RWPE1 (cell line): ENCODE measurements around the gene NSMF.

Source experiments
- CTCF ChIA-PET: fragments of 350-600 bp; sonication (Branson Sonifier 250); formaldehyde crosslinking; extraction: SDS; loops from one replicate; lab custom pipeline; 2021; lab: Yijun Ruan, JAX
- POLR2A ChIA-PET: fragments of 400-600 bp; formaldehyde crosslinking; extraction: SDS; loops from one replicate; lab custom pipeline; 2020; ENCODE audit warnings: antibody characterized with exemption; ENCODE audit not compliant: low non-redundant PET; lab: Yijun Ruan, JAX
- DNase-seq: peaks from one replicate; pipeline ENCODE4 v3.0.0; 2012; ENCODE audit warnings: low spot score
- H3K27ac ChIP-seq: fragments of 450-650 bp; 2 replicates; pipeline ENCODE4 v1.5.1; 2017
- CTCF ChIP-seq: fragments of 450-650 bp; conservative IDR thresholded peaks from 2 replicates; pipeline ENCODE4 v1.5.1; 2017; ENCODE audit warnings: low read depth, mild to moderate bottlenecking

The NSMF gene

GRCh38 chr9:137437691-137438590 lies 21.2 kb downstream of the NSMF start:
- POLR2A ChIA-PET, result no interaction called here
- DNase-seq, result no peak

DNA sequence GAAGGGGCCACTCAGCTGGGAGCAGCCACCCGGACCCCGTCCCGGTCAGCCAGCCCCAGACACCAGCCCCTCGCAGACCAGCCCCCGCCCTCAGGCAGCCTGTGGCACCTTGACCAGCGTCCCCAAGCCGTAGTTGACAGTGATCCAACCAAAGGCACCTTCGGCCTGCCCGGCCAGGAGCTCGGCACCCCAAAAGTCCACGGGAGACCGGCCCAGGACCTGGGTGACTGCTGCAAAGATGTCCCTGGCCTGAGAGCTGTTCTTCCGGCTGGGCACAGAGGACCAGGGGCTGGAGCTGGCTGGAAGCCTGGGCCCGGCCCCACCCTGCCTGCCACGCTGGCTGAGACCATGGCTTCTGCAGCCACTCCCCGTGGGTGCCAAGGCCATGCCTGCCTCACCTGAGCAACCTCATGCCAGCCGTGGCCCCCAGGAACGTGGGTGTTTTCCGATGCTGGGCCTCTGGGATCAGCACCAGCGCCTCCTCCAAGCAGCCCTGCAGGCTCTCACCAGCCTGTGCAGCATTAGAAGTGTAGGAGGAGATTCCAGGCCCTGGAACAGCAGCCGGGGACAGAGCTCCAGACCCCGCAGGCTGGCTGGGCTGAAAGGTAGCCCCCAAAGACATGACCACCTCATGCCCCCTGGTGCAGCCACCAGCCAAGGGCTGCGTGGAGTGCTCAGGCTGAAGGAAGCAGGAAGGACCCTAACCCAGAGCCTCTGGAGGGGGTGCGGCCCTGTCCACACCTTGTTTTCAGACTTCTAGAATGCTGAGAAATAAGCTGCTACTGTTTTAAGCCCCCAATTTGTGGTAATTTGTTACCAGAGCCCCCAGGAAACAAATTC lies 22.2 kb downstream of the NSMF start:
- POLR2A ChIA-PET, result interaction anchor here (0.6 kb wide), 1 partner anchor 31 kb away, joined by 5 read pairs; no protein-coding TSS in a partner anchor
- CTCF ChIA-PET, result interaction anchor here (0.6 to 1.8 kb wide), 3 partner anchors 9 to 155 kb away, joined by 3 to 10 read pairs (median 3); partner anchors contain the start of gene NRARP
- no peak for TF ChIP-seq CTCF
- peak overlapping the region; percentile 84 for H3K27ac ChIP-seq
- DNase-seq, result no peak

More at GRCh38 chr9:137437691-137438590, 21.2 kb downstream of the NSMF start:
- TF ChIP-seq CTCF, result no peak
- CTCF ChIA-PET, result interaction anchor here (1.8 kb wide), 1 partner anchor 8 kb away, joined by 10 read pairs; no protein-coding TSS in a partner anchor
- H3K27ac ChIP-seq, result peak overlapping the region; percentile 84

- CTCF ChIA-PET, result interaction anchor here (0.6 to 1.8 kb wide), 6 partner anchors 9 to 1210 kb away, joined by 3 to 10 read pairs (median 4); partner anchors contain the start of gene NRARP
- no peak for TF ChIP-seq CTCF
- POLR2A ChIA-PET, result no interaction called here
- peak; percentile 96 for DNase-seq
- H3K27ac ChIP-seq, result peak overlapping the region; percentile 84
Measured at GRCh38 chr9:137435980-137436760, 23.0 kb downstream of the NSMF start.

DNA sequence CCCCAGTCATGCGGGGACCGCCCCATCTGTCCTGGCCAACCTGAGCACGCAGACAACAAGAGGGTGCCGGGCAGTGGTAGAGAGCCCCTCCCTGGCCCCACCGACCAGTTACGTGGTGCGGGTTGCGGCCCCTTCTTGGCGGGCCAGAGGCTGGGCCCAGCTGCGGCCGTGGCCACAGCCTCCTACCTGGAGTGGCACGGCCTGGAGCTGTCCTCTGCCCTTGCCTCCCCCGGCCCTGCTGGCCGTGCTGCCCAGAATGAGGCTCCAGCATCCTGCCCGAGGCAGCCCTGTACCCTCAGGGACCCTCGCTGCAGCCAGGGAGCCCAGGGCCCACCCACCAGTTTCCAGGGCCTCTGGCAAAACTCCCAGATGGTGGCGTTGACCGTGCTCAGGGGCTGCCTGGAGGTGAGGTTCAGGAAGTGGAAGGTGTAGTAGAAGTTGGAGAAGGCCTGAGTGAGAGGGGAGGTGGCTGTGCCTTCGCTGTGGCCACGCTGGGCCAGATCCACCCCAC lies 23.7 kb downstream of the NSMF start:
- CTCF ChIA-PET, result interaction anchor here (0.6 kb wide), 2 partner anchors 10 to 174 kb away, joined by 4 read pairs; no protein-coding TSS in a partner anchor

More for the DNA sequence above, 23.7 kb downstream of the NSMF start:
- no peak for DNase-seq
- POLR2A ChIA-PET, result no interaction called here
- peak overlapping the region; percentile 84 for H3K27ac ChIP-seq
- no peak for TF ChIP-seq CTCF
